ENCODE measurements around the gene PLEKHG5. TPM values are rescaled to one million over a fixed set of nuclear protein-coding genes. Genes with fewer than 3 reads are reported as not detected.
A peak's percentile ranks its signal among the peaks of the same experiment; 100 is the strongest.

PLEKHG5 gene
- total and polyA plus RNA-seq, 11 donors, result 7.2 to 20.2 (median 15.2) TPM

GRCh38 chr1:6535214-6535613, 43.7 kb upstream of the PLEKHG5 start:
- no peaks in the 10 kb centered on the region for H3K27me3 ChIP-seq
- intact Hi-C loops (cut with DNase I), result no loop called here
- TF ChIP-seq POLR2A (IDR thresholded peaks at IDR 0.05) (no peak), CTCF (IDR thresholded peaks at IDR 0.05) (no peak)
- ATAC-seq, result no peak
- peaks cover 0 to 5% (median 0%) of the 10 kb centered on the region in 12 donors for H3K4me1 ChIP-seq
- H3K27ac ChIP-seq, result peak overlapping the region in 1 of 12 donors; percentile 38
- WGBS, 4 donors, result 79 to 90% (median 86%) methylated on average over 4 of the region's 4 CpGs
- no peak for DNase-seq
- H3K4me3 ChIP-seq, result no peak overlapping the region
- peaks cover 5 to 71% (median 60%) of the 10 kb centered on the region in 9 donors for H3K36me3 ChIP-seq
- no peaks in the 10 kb centered on the region for H3K9me3 ChIP-seq

DNA sequence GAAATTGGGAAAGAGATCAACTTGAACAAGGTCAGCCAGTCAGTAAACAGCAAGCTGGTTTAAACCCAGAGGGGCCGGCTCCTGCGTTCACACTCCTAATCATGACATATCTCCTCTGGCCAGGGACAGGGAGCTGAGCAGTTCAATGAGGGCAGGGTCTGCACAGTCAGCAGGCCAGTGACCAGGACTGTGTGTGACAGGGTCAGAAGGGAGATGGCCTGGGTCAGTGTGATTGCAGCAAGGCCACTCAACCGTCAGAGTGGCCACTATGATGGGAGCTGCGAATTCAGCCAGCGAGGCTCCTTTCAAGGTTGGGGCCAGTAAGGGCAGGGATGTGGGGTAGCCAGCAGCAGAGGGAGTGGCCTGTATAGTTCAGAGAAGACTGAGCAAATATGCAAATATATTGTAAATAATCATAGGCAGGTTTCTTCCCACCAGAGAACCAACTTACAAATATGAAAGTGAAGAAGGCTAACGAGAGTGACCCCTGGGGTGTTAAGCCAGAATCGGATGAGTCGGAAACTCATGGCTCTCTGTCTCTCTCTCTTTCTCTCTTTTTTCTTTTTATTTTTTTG, 42.9 kb upstream of the PLEKHG5 start:
- Histone ChIP-seq H3K27ac (no peak overlapping the region), H3K4me1 (peaks cover 0 to 5% (median 0%) of the 10 kb centered on the region in 12 donors), H3K9me3 (no peaks in the 10 kb centered on the region), H3K27me3 (no peaks in the 10 kb centered on the region), H3K36me3 (peaks cover 5 to 80% (median 69%) of the 10 kb centered on the region in 9 donors), H3K4me3 (no peak overlapping the region)
- TF ChIP-seq POLR2A (IDR thresholded peaks at IDR 0.05) (no peak), CTCF (IDR thresholded peaks at IDR 0.05) (no peak)
- 91 to 97% (median 95%) methylated on average over 8 of the region's 8 CpGs for WGBS, 4 donors
- no peak for ATAC-seq
- intact Hi-C loops (cut with DNase I), result no loop called here
- no peak for DNase-seq

DNA sequence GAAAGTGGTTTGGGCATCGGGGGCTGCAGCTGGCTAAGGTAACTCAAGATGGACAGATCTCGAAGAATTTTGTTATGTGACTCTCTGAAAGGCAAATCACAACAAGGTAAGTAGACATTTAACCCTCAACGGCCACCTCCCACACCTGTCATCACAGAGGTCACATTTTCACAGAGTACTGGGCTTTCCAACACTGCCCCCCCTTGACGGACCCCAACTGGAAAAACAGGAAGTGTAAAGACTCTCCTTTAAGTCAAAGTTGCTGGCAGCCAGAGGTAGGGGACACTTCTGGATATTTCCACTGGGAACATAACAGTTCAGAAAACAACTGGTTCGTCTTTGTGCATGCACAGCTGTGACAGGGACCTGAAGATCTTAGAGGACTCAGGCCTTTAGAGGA, 40.5 kb upstream of the PLEKHG5 start:
- Histone ChIP-seq H3K4me1 (peaks cover 0 to 5% (median 0%) of the 10 kb centered on the region in 12 donors), H3K27ac (no peak overlapping the region), H3K27me3 (no peaks in the 10 kb centered on the region), H3K4me3 (no peak overlapping the region), H3K36me3 (peaks cover 5 to 92% (median 73%) of the 10 kb centered on the region in 9 donors), H3K9me3 (no peaks in the 10 kb centered on the region)
- ATAC-seq (no peak), DNase-seq (peak in 1 of 5 donors; percentile 16)
- TF ChIP-seq POLR2A (IDR thresholded peaks at IDR 0.05), result no peak
- intact Hi-C loops (cut with DNase I), result no loop called here
- WGBS, 4 donors, result 81 to 91% (median 89%) methylated on average over 5 of the region's 5 CpGs

DNA sequence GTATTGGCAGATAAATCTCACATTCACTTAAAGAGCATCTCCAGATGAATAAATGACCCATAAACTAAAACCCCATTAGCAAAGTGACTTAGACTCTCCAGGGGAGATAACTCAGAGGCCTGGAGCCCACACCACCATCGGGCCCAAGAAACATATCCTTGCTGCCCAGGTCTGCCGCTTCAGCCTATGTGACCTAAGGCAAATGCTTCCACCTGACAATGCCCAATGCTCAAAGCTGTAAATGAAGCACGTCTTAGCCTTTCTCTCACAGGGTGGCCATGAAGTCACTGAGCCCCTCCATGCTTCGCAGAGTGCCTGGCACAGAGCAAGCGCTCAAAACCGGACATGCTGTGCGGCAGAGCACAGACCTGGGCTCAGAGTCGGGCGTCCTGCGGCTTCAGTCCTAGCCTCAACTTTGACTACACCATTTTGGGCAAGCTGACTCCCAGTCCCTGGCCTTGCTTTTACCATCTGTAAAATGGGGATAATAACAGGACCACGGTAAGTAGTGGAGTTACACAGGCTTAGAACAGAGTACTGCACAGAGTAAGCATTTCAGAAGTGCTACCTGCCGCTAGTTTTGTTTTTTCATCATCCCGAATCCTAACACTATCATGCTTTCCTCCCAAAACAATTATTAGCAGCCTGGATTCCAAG, 39.2 kb upstream of the PLEKHG5 start:
- no peak for ATAC-seq
- WGBS, 4 donors, result 95 to 98% (median 96%) methylated on average over 12 to 13 of the region's 13 CpGs
- Histone ChIP-seq H3K4me1 (peaks cover 0 to 5% (median 0%) of the 10 kb centered on the region in 12 donors), H3K36me3 (peaks cover 8 to 97% (median 85%) of the 10 kb centered on the region in 9 donors), H3K9me3 (no peaks in the 10 kb centered on the region), H3K27me3 (no peaks in the 10 kb centered on the region), H3K27ac (no peak overlapping the region), H3K4me3 (no peak overlapping the region)
- DNase-seq, result peak in 1 of 5 donors; percentile 24
- no peak for TF ChIP-seq POLR2A (IDR thresholded peaks at IDR 0.05)
- TF ChIP-seq CTCF (IDR thresholded peaks at IDR 0.05), result no peak
- intact Hi-C loops (cut with DNase I), result no loop called here

Data from heart left ventricle (tissue), 16 donors.